PFSK-1 (cell line): ENCODE measurements around the gene VPS13A.

Source experiments
- FOXP2 ChIP-seq: optimal IDR thresholded peaks from 2 replicates; pipeline ENCODE3; 2011; ENCODE audit warnings: borderline replicate concordance, control low read depth, inconsistent platforms; ENCODE audit not compliant: insufficient read depth; ENCODE audit errors: extremely low read length, extremely low read depth
- POLR2AphosphoS5 ChIP-seq: IDR thresholded peaks from 2 replicates; pipeline ENCODE4 v1.6.1; 2012; ENCODE audit warnings: low read depth, mild to moderate bottlenecking, control low read depth, low read length, moderate library complexity
- SIN3A ChIP-seq: IDR thresholded peaks from 2 replicates; pipeline ENCODE4 v1.6.1; 2012; ENCODE audit warnings: mild to moderate bottlenecking, low read length, moderate library complexity, borderline replicate concordance; ENCODE audit not compliant: insufficient read depth
- TF ChIP-seq, protein P1 (sequence below), 2 experiments: IDR thresholded peaks; 2 replicates each; pipeline versions ENCODE4 v1.6.1 to v1.8.0; 2011 to 2012; ENCODE audit warnings: low read depth in 2 of 2, low read length in 2 of 2, control low read depth in 1 of 2, inconsistent platforms in 1 of 2, mild to moderate bottlenecking in 1 of 2, moderate library complexity in 1 of 2; ENCODE audit not compliant: insufficient read depth in 1 of 2

- TF ChIP-seq POLR2AphosphoS5, result no peak
- TF ChIP-seq, protein P1, sequence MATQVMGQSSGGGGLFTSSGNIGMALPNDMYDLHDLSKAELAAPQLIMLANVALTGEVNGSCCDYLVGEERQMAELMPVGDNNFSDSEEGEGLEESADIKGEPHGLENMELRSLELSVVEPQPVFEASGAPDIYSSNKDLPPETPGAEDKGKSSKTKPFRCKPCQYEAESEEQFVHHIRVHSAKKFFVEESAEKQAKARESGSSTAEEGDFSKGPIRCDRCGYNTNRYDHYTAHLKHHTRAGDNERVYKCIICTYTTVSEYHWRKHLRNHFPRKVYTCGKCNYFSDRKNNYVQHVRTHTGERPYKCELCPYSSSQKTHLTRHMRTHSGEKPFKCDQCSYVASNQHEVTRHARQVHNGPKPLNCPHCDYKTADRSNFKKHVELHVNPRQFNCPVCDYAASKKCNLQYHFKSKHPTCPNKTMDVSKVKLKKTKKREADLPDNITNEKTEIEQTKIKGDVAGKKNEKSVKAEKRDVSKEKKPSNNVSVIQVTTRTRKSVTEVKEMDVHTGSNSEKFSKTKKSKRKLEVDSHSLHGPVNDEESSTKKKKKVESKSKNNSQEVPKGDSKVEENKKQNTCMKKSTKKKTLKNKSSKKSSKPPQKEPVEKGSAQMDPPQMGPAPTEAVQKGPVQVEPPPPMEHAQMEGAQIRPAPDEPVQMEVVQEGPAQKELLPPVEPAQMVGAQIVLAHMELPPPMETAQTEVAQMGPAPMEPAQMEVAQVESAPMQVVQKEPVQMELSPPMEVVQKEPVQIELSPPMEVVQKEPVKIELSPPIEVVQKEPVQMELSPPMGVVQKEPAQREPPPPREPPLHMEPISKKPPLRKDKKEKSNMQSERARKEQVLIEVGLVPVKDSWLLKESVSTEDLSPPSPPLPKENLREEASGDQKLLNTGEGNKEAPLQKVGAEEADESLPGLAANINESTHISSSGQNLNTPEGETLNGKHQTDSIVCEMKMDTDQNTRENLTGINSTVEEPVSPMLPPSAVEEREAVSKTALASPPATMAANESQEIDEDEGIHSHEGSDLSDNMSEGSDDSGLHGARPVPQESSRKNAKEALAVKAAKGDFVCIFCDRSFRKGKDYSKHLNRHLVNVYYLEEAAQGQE (IDR thresholded peaks at IDR 0.05; ENCODE audit: insufficient read depth in 1 of 2, low read depth in 2 of 2, low read length in 2 of 2), result no peak
- TF ChIP-seq FOXP2, result no peak
- TF ChIP-seq SIN3A, result peak; percentile 12; the same call in 1 of the 2 replicates
Measured at GRCh38 chr9:77177894-77178794, 810 bp downstream of the VPS13A start.
